GM12878 (cell line): ENCODE measurements around the gene ASB2. TPM values are rescaled to one million over a fixed set of nuclear protein-coding genes. Genes with fewer than 3 reads are reported as not detected.

Source experiments
- ATAC-seq: fragments of 200-7000 bp; cut with Tn5 transposase; 3 replicates; pipeline ENCODE4 v1.9.1; 2020; ENCODE audit warnings: mild to moderate bottlenecking, moderate library complexity
- BruUV-seq: library from RNA; stranded (reverse); fragments of 400-500 nt; replicated peaks from 2 replicates; lab custom pipeline; 2021; lab: Mats Ljungman, UMichigan
- CTCF ChIA-PET: fragments of 300-600 bp; sonication (Branson Sonifier 250); formaldehyde crosslinking; extraction: SDS; loops from one replicate; lab custom pipeline; 2021; ENCODE audit warnings: inconsistent platforms; lab: Yijun Ruan, JAX
- POLR2A ChIA-PET: fragments of 350-600 bp; formaldehyde crosslinking; extraction: SDS; loops from one replicate; lab custom pipeline; 2021; ENCODE audit warnings: inconsistent platforms; lab: Charles Lee
- RAD21 ChIA-PET: fragments of 300-600 bp; sonication (Branson Sonifier 250); formaldehyde crosslinking; loops from one replicate; lab custom pipeline; 2023; ENCODE audit warnings: antibody characterized with exemption; ENCODE audit not compliant: unreplicated experiment; lab: Charles Lee
- SMC1A ChIA-PET: fragments of 300-600 bp; sonication (Branson Sonifier 250); formaldehyde crosslinking; loops from one replicate; lab custom pipeline; 2023; ENCODE audit not compliant: unreplicated experiment, uncharacterized antibody; lab: Charles Lee
- DNase-seq: peaks from one replicate; pipeline ENCODE4 v3.0.0-alpha.2; 2011; ENCODE audit warnings: low read depth, low spot score
- FAIRE-seq: peaks from 3 replicates; lab custom pipeline; 2011; peaks lifted over from hg19 to GRCh38; lab: Jason Lieb, UNC
- H2AFZ ChIP-seq: 2 replicates; pipeline ENCODE4 v1.6.0; 2011; ENCODE audit warnings: low read depth, low read length, control low read depth; ENCODE audit not compliant: control insufficient read depth
- H3K27ac ChIP-seq: 2 replicates; pipeline ENCODE4 v1.5.1; 2011; ENCODE audit warnings: control low read depth; ENCODE audit not compliant: control insufficient read depth, insufficient read depth
- H3K27me3 ChIP-seq, 2 experiments: replicated peaks in 1 of 2; 2 replicates each; pipeline versions ENCODE4 v1.6.0 to v1.6.1; 2011; ENCODE audit warnings: low read length in 1 of 2; ENCODE audit not compliant: control insufficient read depth in 2 of 2, insufficient read depth in 2 of 2
- H3K36me3 ChIP-seq, 2 experiments: 2 replicates each; pipeline ENCODE4 v1.5.1; 2011; ENCODE audit warnings: low read length in 1 of 2; ENCODE audit not compliant: control insufficient read depth in 2 of 2, insufficient read depth in 2 of 2
- H3K4me1 ChIP-seq: 2 replicates; pipeline ENCODE4 v1.6.1; 2011; ENCODE audit warnings: mild to moderate bottlenecking, low read length, moderate library complexity, mixed read lengths; ENCODE audit not compliant: control insufficient read depth, insufficient read depth
- H3K4me2 ChIP-seq: 2 replicates; pipeline ENCODE4 v1.6.0; 2011; ENCODE audit warnings: control low read depth; ENCODE audit not compliant: control insufficient read depth, insufficient read depth
- H3K4me3 ChIP-seq: fragments of 200-600 bp; sonication (generic); 2 replicates; pipeline ENCODE4 v1.5.1; 2016
- H3K79me2 ChIP-seq: 2 replicates; pipeline ENCODE4 v1.6.0; 2011; ENCODE audit warnings: low read length; ENCODE audit not compliant: control insufficient read depth, insufficient read depth
- H3K9ac ChIP-seq: 2 replicates; pipeline ENCODE4 v1.8.0; 2011; ENCODE audit warnings: low read length, control low read depth, mixed read lengths; ENCODE audit not compliant: control insufficient read depth, insufficient read depth
- H3K9me3 ChIP-seq: replicated peaks from 3 replicates; pipeline ENCODE4 v1.5.1; 2011; ENCODE audit warnings: mild to moderate bottlenecking, low read length; ENCODE audit not compliant: control insufficient read depth, insufficient read depth
- H4K20me1 ChIP-seq: 2 replicates; pipeline ENCODE4 v1.6.0; 2011; ENCODE audit not compliant: control insufficient read depth, insufficient read depth
- ESRRA ChIP-seq: IDR thresholded peaks from 2 replicates; pipeline ENCODE4 v1.6.1; 2012; ENCODE audit warnings: mild to moderate bottlenecking, low read length, improper control_type of control experiment
- NFYA ChIP-seq: IDR thresholded peaks from 2 replicates; pipeline ENCODE4 v1.6.1; 2011; ENCODE audit warnings: low read depth, mild to moderate bottlenecking, low read length, improper control_type of control experiment, borderline replicate concordance
- POLR2AphosphoS2 ChIP-seq: IDR thresholded peaks from 2 replicates; pipeline ENCODE4 v1.6.1; 2011; ENCODE audit warnings: low read depth, mild to moderate bottlenecking, low read length, improper control_type of control experiment, moderate library complexity
- RB1 ChIP-seq: fragments of 450-650 bp; formaldehyde crosslinking; IDR thresholded peaks from 2 replicates; pipeline ENCODE4 v1.6.1; 2017; ENCODE audit warnings: mild to moderate bottlenecking, borderline replicate concordance
- SMAD5 ChIP-seq: IDR thresholded peaks from 2 replicates; pipeline ENCODE4 v1.6.1; 2016; ENCODE audit warnings: antibody characterized with exemption, low read depth
- SRF ChIP-seq, 2 experiments: IDR thresholded peaks; 2 replicates each; pipeline ENCODE4 v1.6.1; 2011; ENCODE audit warnings: low read depth in 2 of 2, low read length in 2 of 2, mild to moderate bottlenecking in 1 of 2, moderate library complexity in 1 of 2
- TBL1XR1 ChIP-seq: IDR thresholded peaks from 2 replicates; pipeline ENCODE4 v1.6.1; 2012; ENCODE audit warnings: low read depth, low read length, improper control_type of control experiment
- ZBTB33 ChIP-seq: fragments of 450-650 bp; IDR thresholded peaks from 2 replicates; pipeline ENCODE4 v1.6.1; 2017; ENCODE audit warnings: mild to moderate bottlenecking
- ZNF207 ChIP-seq: fragments of 450-650 bp; IDR thresholded peaks from 2 replicates; pipeline ENCODE4 v1.6.1; 2014; ENCODE audit warnings: antibody characterized with exemption, mild to moderate bottlenecking, borderline replicate concordance
- ZNF274 ChIP-seq: IDR thresholded peaks from one replicate; pipeline ENCODE4 v1.8.0; 2011; ENCODE audit not compliant: insufficient read length, insufficient read depth
- WGBS: methylation state at CpG from one replicate; pipeline ENCODE4 v1.1.6; 2016; ENCODE audit warnings: low lambda C conversion rate; ENCODE audit not compliant: insufficient replicate concordance, insufficient coverage; ENCODE audit errors: missing lambda C conversion rate; 5-methylcytosine and 5-hydroxymethylcytosine counted together
- in situ Hi-C: fragments of 300-500 bp; cut with MboI; formaldehyde crosslinking; loops from 9 replicates; pipeline ENCODE4 v1.14.3; 2018; ENCODE audit warnings: mixed read lengths
- intact Hi-C: fragments of 100-400 bp; cut with micrococcal nuclease; formaldehyde crosslinking; loops from one replicate; pipeline ENCODE4 v1.14.2; 2022; ENCODE audit not compliant: unreplicated experiment
- polyA plus RNA-seq, 11 experiments: library from polyadenylated mRNA; depleted of rRNA in 4 of 11; unstranded in 6 of 11; stranded (reverse) in 5 of 11; fragments of >200 nt; fragmentation: Nextera tagmentation in 4 of 11; fragmentation: Illumina TruSeq in 1 of 11; extraction: Ambion mirVana in 4 of 11; extraction: Trizol in 1 of 11; gene quantifications; 1 replicate in 1 of 11; 2 replicates in 10 of 11; pipeline versions ENCODE4 v1.2.1 to v1.2.3, GENCODE V29; 2011 to 2016; ENCODE audit warnings: inconsistent platforms in 2 of 11, missing spikeins in 2 of 11, low read depth in 1 of 11
- total RNA-seq, 4 experiments: library from RNA; depleted of rRNA in 3 of 4; stranded (reverse); fragments of >200 nt in 3 of 4; fragmentation: Illumina TruSeq in 1 of 4; extraction: Trizol in 1 of 4; gene quantifications; 2 replicates each; pipeline versions ENCODE4 v1.2.1 to v1.2.3, GENCODE V29; 2013 to 2021
- TF ChIP-seq, protein P1 (sequence below): IDR thresholded peaks from 2 replicates; pipeline ENCODE4 v1.6.1; 2011; ENCODE audit warnings: borderline replicate concordance, low read depth, mild to moderate bottlenecking, moderate library complexity, mixed read lengths, low read length; ENCODE audit not compliant: insufficient read depth; ENCODE audit errors: extremely low read length

Gene ASB2
- total and polyA plus RNA-seq, 10 of the 15 experiments (the other 5 are each of a cell fraction or from before 2014, with no cell fraction given): 3.0 to 54.8 (median 33.5) TPM

- H3K27ac ChIP-seq: no peak overlapping the region
- in situ Hi-C loops (no loop called here), intact Hi-C loops (no loop called here)
- DNase-seq (no peak), ATAC-seq (no peak), FAIRE-seq (no peak)
- no peaks in the 10 kb centered on the region for H3K27me3 ChIP-seq
- ChIA-PET RAD21 (interaction anchor here (1.1 to 3.7 kb wide), 3 partner anchors 14 to 44 kb away, joined by 3 to 28 read pairs (median 4); partner anchors contain the start of gene CCDC197), CTCF (interaction anchor here (0.9 to 20.8 kb wide), 6 partner anchors 13 to 52 kb away, joined by 3 to 399 read pairs (median 5); partner anchors contain the start of gene CCDC197), SMC1A (interaction anchor here (0.9 to 20.2 kb wide), 9 partner anchors 9 to 47 kb away, joined by 3 to 409 read pairs (median 5); partner anchors contain the start of gene CCDC197), POLR2A (interaction anchor here (1.0 to 2.7 kb wide), 3 partner anchors 8 to 16 kb away, joined by 3 to 10 read pairs (median 7); partner anchors contain the start of gene ASB2)
- H3K4me2 ChIP-seq: no peak overlapping the region
- H2AFZ ChIP-seq: no peak overlapping the region
- 90% methylated on average over 3 of the region's 3 CpGs for WGBS
- no TSS peak for BruUV-seq
- H3K36me3 ChIP-seq: no peaks in the 10 kb centered on the region; a peak in 1 of 4 replicates
- H3K4me3 ChIP-seq: no peak overlapping the region
- TF ChIP-seq ZBTB33: no peak
- no peak for TF ChIP-seq ZNF207
- TF ChIP-seq, protein P1, sequence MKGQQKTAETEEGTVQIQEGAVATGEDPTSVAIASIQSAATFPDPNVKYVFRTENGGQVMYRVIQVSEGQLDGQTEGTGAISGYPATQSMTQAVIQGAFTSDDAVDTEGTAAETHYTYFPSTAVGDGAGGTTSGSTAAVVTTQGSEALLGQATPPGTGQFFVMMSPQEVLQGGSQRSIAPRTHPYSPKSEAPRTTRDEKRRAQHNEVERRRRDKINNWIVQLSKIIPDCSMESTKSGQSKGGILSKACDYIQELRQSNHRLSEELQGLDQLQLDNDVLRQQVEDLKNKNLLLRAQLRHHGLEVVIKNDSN: no peak
- no peak for TF ChIP-seq ESRRA
- TF ChIP-seq TBL1XR1: no peak
- no peak for TF ChIP-seq SRF (IDR thresholded peaks at IDR 0.05; ENCODE audit: low read depth in 2 of 2, low read length in 2 of 2)
- TF ChIP-seq POLR2AphosphoS2: no peak
- TF ChIP-seq SMAD5: no peak
- TF ChIP-seq NFYA: no peak
- TF ChIP-seq ZNF274: no peak
- no peak for TF ChIP-seq RB1
- no peaks in the 10 kb centered on the region for H3K9me3 ChIP-seq
- no peak overlapping the region for H3K9ac ChIP-seq
- H4K20me1 ChIP-seq: no peaks in the 10 kb centered on the region
- peaks cover 16% of the 10 kb centered on the region for H3K4me1 ChIP-seq
- H3K79me2 ChIP-seq: no peaks in the 10 kb centered on the region
Measured at GRCh38 chr14:93984070-93984469, 7.7 kb upstream of the ASB2 start.
